ENCODE results near the gene PCSK4. TPM values are rescaled to one million over a fixed set of nuclear protein-coding genes. Genes with fewer than 3 reads are reported as not detected.
"Not testable (repeated sequence)": the region's sequence is repeated elsewhere in the genome, so short reads cannot be mapped to it uniquely, and the experiment has no call there.

PCSK4 gene
- polyA plus RNA-seq, 4 donors: 2.1 to 9.8 (median 5.2) TPM

- no peak for DNase-seq (ENCODE audit: low read depth in 4 of 4, low spot score in 3 of 4)
Measured at GRCh38 chr19:1489463-1490310, 463 bp downstream of the PCSK4 start.

- no peak for DNase-seq (ENCODE audit: low read depth in 4 of 4, low spot score in 3 of 4)
Measured at GRCh38 chr19:1488282-1488601, 1.9 kb downstream of the PCSK4 start.

- DNase-seq (ENCODE audit: low read depth in 4 of 4, low spot score in 3 of 4): no peak
Measured at GRCh38 chr19:1487576-1488281, 2.4 kb downstream of the PCSK4 start.

- no peak for DNase-seq (ENCODE audit: low read depth in 4 of 4, low spot score in 3 of 4)
Measured at GRCh38 chr19:1486720-1487575, 3.2 kb downstream of the PCSK4 start.

- no peak for DNase-seq (ENCODE audit: low read depth in 4 of 4, low spot score in 3 of 4)
Measured at GRCh38 chr19:1483979-1484428, 6.1 kb downstream of the PCSK4 start.

- DNase-seq (ENCODE audit: low read depth in 4 of 4, low spot score in 3 of 4): no peak
Measured at GRCh38 chr19:1483131-1483978, 6.8 kb downstream of the PCSK4 start.

GRCh38 chr19:1482361-1483130 lies 7.6 kb downstream of the PCSK4 start:
- no peak for DNase-seq (ENCODE audit: low read depth in 4 of 4, low spot score in 3 of 4)

GRCh38 chr19:1481893-1482360 lies 8.2 kb downstream of the PCSK4 start:
- DNase-seq (ENCODE audit: low read depth in 4 of 4, low spot score in 3 of 4): no peak

GRCh38 chr19:1481224-1481892 lies 8.8 kb downstream of the PCSK4 start:
- DNase-seq (ENCODE audit: low read depth in 4 of 4, low spot score in 3 of 4): no peak

GRCh38 chr19:1478934-1479707 lies 11.0 kb downstream of the PCSK4 start, which contains the start of gene C19orf25:
C19orf25 (minus strand) TSS chr19:1479215; CDS start chr19:1478903, 312 bp downstream.
- peak; percentile 80 to 86 (median 82) for DNase-seq (ENCODE audit: low read depth in 4 of 4, low spot score in 3 of 4)

GRCh38 chr19:1477056-1477455 lies 13.1 kb downstream of the PCSK4 start:
- not testable (repeated sequence) for DNase-seq (ENCODE audit: low read depth in 4 of 4, low spot score in 3 of 4)

GRCh38 chr19:1475751-1476437 lies 14.3 kb downstream of the PCSK4 start:
- DNase-seq (ENCODE audit: low read depth in 4 of 4, low spot score in 3 of 4): no peak

- DNase-seq (ENCODE audit: low read depth in 4 of 4, low spot score in 3 of 4): no peak
Measured at GRCh38 chr19:1474765-1475351, 15.3 kb downstream of the PCSK4 start.

- no peak for DNase-seq (ENCODE audit: low read depth in 4 of 4, low spot score in 3 of 4)
Measured at GRCh38 chr19:1474011-1474764, 16.0 kb downstream of the PCSK4 start.

GRCh38 chr19:1473085-1473851 lies 16.9 kb downstream of the PCSK4 start:
- no peak for DNase-seq (ENCODE audit: low read depth in 4 of 4, low spot score in 3 of 4)

Measured in left renal pelvis (tissue), 4 donors.